CD4-positive, alpha-beta T cell treated with Interleukin-12 subunit alpha and Interleukin-12 subunit beta, for 1 hour (primary cell): Measurements from ENCODE around the gene PRSS2.

Experiments
- DNase-seq: peaks from one replicate; pipeline ENCODE4 v3.0.0-alpha.2; 2020

PRSS2 gene

GRCh38 chr7:142787783-142788182 lies 17.0 kb downstream of the PRSS2 start:
- DNase-seq, result peak; percentile 11

GRCh38 chr7:142788303-142789289 lies 17.8 kb downstream of the PRSS2 start:
- DNase-seq, result peak; percentile 35

- DNase-seq, result peak; percentile 42
Observed at GRCh38 chr7:142789441-142789840, 18.7 kb downstream of the PRSS2 start.

- peak; percentile 30 for DNase-seq
Observed at GRCh38 chr7:142790056-142790455, 19.3 kb downstream of the PRSS2 start.

- peak; percentile 23 for DNase-seq
Observed at GRCh38 chr7:142790555-142790954, 19.8 kb downstream of the PRSS2 start.

GRCh38 chr7:142791502-142791901 lies 20.7 kb downstream of the PRSS2 start:
- peak; percentile 12 for DNase-seq

GRCh38 chr7:142792129-142792528 lies 21.4 kb downstream of the PRSS2 start:
- peak; percentile 9 for DNase-seq

GRCh38 chr7:142792593-142792992 lies 21.8 kb downstream of the PRSS2 start:
- no peak for DNase-seq

- DNase-seq, result no peak
Observed at GRCh38 chr7:142793156-142793555, 22.4 kb downstream of the PRSS2 start.

GRCh38 chr7:142795339-142795863 lies 24.6 kb downstream of the PRSS2 start:
- peak; percentile 68 for DNase-seq

GRCh38 chr7:142796001-142796500 lies 25.3 kb downstream of the PRSS2 start:
- peak; percentile 12 for DNase-seq

- peak; percentile 36 for DNase-seq
Observed at GRCh38 chr7:142796501-142797390, 26.0 kb downstream of the PRSS2 start.

GRCh38 chr7:142797391-142798377 lies 26.9 kb downstream of the PRSS2 start:
- DNase-seq, result peak; percentile 64

GRCh38 chr7:142798451-142799436 lies 28.0 kb downstream of the PRSS2 start:
- DNase-seq, result peak; percentile 74

GRCh38 chr7:142799437-142799835 lies 28.7 kb downstream of the PRSS2 start:
- DNase-seq, result peak; percentile 41

- peak; percentile 64 for DNase-seq
Observed at GRCh38 chr7:142800088-142800487, 29.3 kb downstream of the PRSS2 start.

- DNase-seq, result peak; percentile 36
Observed at GRCh38 chr7:142800699-142801260, 30.0 kb downstream of the PRSS2 start.

- DNase-seq, result peak; percentile 29
Observed at GRCh38 chr7:142801601-142802295, 31.0 kb downstream of the PRSS2 start.

GRCh38 chr7:142802301-142802700 lies 31.5 kb downstream of the PRSS2 start:
- DNase-seq, result no peak
